Fibroblast of skin of left biceps (primary cell): ENCODE measurements around the gene FAM120C.
A peak's percentile ranks its signal among the peaks of the same experiment; 100 is the strongest.

ENCODE experiments used
- DNase-seq, 2 experiments: peaks; one replicate each; pipeline ENCODE4 v3.0.0-alpha.2; 2013; ENCODE audit warnings: low read depth in 2 of 2

The FAM120C gene

GRCh38 chrX:54043056-54043455 is 140.0 kb downstream of the FAM120C start:
- no peak for DNase-seq

GRCh38 chrX:54042609-54043021 is 140.4 kb downstream of the FAM120C start:
- peak; percentile 4 to 15 for DNase-seq

- DNase-seq, result no peak
These were observed 152.7 kb downstream of the FAM120C start for GRCh38 chrX:54030329-54030728.

GRCh38 chrX:54029529-54030143 is 153.4 kb downstream of the FAM120C start:
- no peak for DNase-seq

GRCh38 chrX:54024350-54024749 is 158.7 kb downstream of the FAM120C start:
- no peak for DNase-seq
